ENCODE results near the gene MAGI2.

- no peak for TF ChIP-seq CTCF (IDR thresholded peaks at IDR 0.05; ENCODE audit: low read depth, low read length, poor library complexity, severe bottlenecking)
- TF ChIP-seq EZH2phosphoT487 (IDR thresholded peaks at IDR 0.05; ENCODE audit: borderline replicate concordance, low read length): no peak
These were observed 1318.7 kb downstream of the MAGI2 start for GRCh38 chr7:78134774-78135173.
